ENCODE results near the gene KCNT2.

KCNT2 gene

DNA sequence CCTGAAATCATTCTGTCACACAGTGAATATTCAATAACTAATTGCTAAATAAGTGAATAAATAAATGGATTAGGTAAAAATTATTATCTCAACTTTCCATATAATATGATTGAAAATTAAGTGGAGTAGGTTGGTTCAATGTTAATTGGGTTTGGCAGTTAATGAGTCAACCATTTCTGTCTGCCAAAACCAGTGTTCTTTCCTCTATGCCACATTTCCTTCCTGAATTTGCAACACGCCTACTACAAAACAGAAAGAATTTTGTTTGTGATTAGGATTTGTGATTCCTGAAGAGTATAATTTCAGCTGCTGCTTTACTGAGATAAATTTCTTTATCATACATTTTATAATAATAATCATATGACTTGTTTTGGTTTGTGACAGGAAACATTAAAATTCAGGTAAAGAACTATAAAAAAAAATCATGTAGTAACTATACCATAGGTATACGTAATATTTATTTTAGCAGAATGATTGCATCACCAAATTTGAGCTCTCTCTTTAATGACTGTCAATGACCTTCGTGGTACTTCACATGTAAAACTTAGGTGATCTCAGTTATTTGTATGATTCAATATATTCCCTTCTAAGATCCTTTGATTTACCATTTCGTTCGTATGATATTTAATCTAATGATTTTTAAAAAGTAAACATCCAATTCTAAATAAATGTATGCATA, 241.3 kb downstream of the KCNT2 start:
- DNase-seq (ENCODE audit: extremely low spot score, insufficient read length, low read depth) (no peak), FAIRE-seq (no peak)

DNA sequence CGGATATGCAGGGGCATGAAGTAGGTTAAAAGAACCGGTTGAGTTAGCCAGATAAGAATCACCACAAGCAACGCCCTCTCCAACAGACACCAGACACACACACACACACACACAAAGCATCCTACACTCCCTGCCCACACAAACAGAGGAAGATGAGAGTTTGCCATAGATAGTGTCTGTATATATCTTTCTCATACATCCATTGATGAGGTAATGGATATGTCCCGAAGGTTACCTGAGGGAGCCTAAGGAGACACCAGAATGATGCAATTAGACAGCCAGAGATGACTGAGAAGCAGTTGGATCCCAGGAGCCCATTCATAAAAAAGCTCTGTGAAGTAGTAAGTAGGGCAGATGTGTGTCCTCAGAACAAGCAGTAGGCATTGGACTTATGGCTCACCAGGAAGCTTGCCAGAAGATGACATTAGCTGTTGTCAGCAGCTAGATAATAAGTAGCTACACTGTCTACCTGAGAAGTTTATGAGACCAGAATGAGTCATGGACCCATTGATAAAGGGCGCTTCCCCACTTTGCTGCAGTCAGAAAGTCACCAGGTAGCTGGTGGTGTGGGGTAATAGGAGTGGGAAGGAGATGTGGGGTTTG, 247.0 kb downstream of the KCNT2 start:
- DNase-seq (ENCODE audit: extremely low spot score, insufficient read length, low read depth) (no peak), FAIRE-seq (no peak)

- FAIRE-seq (no peak), DNase-seq (ENCODE audit: extremely low spot score, insufficient read length, low read depth) (no peak)
Observed at GRCh38 chr1:196357913-196358312, 250.3 kb downstream of the KCNT2 start.

GRCh38 chr1:196355206-196355786, 252.9 kb downstream of the KCNT2 start:
- FAIRE-seq (peak; percentile 18), DNase-seq (ENCODE audit: extremely low spot score, insufficient read length, low read depth) (no peak)

- no peak for FAIRE-seq
Observed at GRCh38 chr1:196344453-196344852, 263.8 kb downstream of the KCNT2 start.

GRCh38 chr1:196324345-196324744, 283.9 kb downstream of the KCNT2 start:
- DNase-seq (ENCODE audit: extremely low spot score, insufficient read length, low read depth) (no peak), FAIRE-seq (no peak)

More at GRCh38 chr1:196344453-196344852, 263.8 kb downstream of the KCNT2 start:
- no peak for DNase-seq (ENCODE audit: extremely low spot score, insufficient read length, low read depth)

DNA sequence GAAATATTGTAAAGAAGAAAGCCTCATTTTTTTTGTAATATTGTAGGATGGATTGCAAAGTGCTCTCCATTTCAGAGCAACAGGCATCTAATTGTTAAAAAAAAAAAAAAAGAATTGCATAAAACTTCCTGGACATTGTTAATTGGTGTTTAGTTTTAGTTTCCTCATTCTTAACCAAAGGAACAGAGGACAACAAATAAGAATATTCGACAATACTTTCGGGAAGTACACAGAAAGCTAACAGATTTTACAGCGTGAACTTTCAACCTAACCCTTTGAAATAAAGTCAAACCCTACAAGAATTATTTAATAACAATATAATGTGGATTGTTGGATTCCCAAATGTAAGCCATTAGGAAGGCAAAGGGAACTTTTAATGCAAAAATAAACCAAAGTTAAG, 284.4 kb downstream of the KCNT2 start:
- FAIRE-seq = no peak
- DNase-seq (ENCODE audit: extremely low spot score, insufficient read length, low read depth) = no peak

DNA sequence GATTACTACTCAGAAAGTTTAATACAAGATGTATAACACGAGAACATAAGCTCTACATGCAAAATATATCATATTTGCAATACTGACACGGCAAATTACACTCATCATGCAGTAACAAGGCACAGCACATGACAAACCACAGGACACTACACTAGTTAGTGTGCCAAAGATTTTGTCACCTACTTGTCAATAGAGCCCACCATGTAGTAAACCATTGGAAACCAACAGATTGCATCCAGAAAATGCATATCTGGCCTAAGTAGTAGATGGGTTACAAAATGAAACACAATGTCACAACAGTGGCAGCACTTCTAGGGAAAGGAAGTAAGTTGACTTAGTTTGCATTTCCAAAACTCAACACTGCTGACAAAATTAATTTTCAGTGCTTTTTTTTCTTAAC, 288.9 kb downstream of the KCNT2 start:
- no peak for DNase-seq (ENCODE audit: extremely low spot score, insufficient read length, low read depth)
- no peak for FAIRE-seq

- FAIRE-seq (no peak), DNase-seq (ENCODE audit: extremely low spot score, insufficient read length, low read depth) (no peak)
Observed at GRCh38 chr1:196317535-196318522, 290.4 kb downstream of the KCNT2 start.

- no peak for FAIRE-seq
- DNase-seq (ENCODE audit: extremely low spot score, insufficient read length, low read depth) = no peak
Observed at GRCh38 chr1:196312739-196313138, 295.5 kb downstream of the KCNT2 start.

DNA sequence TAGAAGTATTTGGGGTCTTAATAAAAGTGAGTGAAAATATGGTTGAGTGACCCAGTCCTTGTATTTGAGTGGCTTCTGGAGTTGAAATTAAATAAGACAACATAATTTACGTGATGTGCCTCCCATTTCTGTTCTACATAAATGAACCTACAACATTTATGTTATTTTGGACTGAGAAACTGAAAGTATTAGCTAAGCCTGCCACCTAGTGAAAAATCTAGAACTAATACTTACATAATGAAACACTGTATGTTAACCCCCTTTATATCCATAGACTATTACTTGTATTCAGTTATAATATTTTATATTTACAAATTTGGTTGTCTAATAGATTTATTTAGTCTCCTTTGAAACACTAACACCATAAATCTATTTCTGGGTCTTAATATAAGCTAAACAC, 298.9 kb downstream of the KCNT2 start:
- no peak for FAIRE-seq
- no peak for DNase-seq (ENCODE audit: extremely low spot score, insufficient read length, low read depth)

DNA sequence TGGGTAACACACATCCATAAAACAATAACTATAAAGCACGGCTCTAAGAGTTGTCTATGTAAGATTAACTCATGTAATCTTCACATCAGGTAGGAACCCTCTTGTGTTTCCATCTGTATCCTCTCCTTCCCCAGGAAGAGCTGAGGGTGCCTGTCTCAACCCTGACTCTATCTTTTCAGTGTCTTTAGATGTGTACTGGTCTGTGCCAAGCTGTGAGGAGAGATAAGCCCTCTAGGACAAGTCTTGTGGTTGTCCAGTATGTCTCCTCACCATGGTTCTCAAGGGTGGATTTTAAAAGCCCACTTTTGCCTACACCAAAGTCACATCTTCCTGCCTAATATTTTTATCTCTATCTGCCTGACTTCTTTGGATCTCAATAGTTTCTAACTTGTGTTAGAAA, 300.1 kb downstream of the KCNT2 start:
- DNase-seq (ENCODE audit: extremely low spot score, insufficient read length, low read depth) (no peak), FAIRE-seq (no peak)

GRCh38 chr1:196306421-196306820, 301.8 kb downstream of the KCNT2 start:
- FAIRE-seq (no peak), DNase-seq (ENCODE audit: extremely low spot score, insufficient read length, low read depth) (no peak)

DNA sequence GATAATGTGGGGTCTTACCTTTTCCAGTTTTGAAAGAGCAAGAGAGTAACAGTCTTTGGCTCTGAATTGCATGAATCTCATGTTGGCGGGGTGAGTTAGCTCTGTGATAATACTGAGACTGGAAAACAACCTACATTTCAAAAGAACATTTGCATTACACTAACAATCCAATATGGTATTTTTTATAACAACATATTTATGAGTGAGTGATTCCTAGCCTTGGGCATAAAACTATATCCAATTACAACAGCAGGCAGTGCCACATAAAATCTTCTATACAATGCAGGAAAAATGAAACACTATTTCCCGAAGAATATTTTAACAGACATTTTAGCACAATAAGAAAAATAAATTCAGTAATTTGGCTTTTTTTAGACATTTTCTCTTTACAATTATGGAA, 303.0 kb downstream of the KCNT2 start:
- no peak for FAIRE-seq
- DNase-seq (ENCODE audit: extremely low spot score, insufficient read length, low read depth) = no peak

DNA sequence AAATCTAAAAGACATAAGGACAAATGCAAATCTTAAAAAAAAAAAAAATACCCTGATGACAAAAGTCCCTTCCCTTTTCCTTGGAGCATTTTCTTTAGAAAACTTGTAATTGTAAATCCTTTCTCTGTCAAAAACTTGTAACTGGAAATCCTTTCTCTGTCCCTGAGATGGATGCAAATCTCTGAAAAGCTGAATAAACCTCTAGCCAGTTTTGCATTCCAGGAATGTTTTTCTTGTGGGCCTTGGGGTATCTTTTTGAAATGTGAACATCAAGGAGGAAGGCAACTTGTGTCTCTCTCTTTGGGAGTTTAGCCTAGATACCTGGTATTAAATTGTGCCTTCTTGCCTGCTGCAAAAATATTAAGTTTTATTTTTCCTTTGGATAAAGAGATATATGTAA, 305.3 kb downstream of the KCNT2 start:
- FAIRE-seq (no peak), DNase-seq (ENCODE audit: extremely low spot score, insufficient read length, low read depth) (no peak)

DNA sequence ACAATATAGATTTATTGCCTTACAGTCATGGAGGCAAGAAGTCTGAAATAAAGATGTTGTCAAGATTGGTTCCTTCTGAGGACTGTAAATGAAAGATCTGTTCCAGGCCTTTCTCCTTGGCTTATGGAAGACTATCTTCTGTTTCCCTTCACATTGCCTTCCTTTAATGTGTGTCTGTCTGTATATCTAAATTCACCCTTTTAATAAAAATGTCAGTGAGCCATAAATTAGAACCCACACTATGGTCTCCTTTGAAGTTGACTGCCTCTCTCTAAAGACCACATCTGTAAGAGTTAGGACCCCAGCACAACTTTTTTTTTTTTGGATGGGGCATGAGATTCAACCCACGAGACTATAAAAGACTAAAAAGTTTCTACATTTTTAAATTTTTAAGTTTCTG, 305.8 kb downstream of the KCNT2 start:
- no peak for DNase-seq (ENCODE audit: extremely low spot score, insufficient read length, low read depth)
- FAIRE-seq = no peak

- no peak for DNase-seq (ENCODE audit: extremely low spot score, insufficient read length, low read depth)
- FAIRE-seq = no peak
Observed at GRCh38 chr1:196295766-196296165, 312.5 kb downstream of the KCNT2 start.

DNA sequence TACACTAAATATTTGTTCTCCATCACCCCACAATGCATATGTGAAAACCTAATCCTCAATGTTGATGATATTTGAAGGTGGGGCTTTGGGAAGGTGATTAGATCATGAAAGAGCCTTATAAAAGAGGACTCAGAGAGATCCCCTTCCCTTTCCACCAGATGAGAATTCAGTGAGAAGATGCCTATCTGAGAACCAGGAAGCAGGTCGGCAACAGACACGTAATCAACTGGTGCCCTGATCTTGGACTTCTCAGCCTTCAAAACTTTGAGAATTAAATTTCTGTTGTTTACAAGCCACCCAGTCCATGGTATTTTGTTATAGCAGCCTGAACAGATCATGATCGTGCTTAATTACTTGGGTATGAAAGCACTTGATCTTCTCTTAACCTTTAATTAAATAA, 329.4 kb downstream of the KCNT2 start:
- FAIRE-seq (no peak), DNase-seq (ENCODE audit: extremely low spot score, insufficient read length, low read depth) (no peak)

- no peak for FAIRE-seq
- no peak for DNase-seq (ENCODE audit: extremely low spot score, insufficient read length, low read depth)
Observed at GRCh38 chr1:196277860-196278259, 330.4 kb downstream of the KCNT2 start.

DNA sequence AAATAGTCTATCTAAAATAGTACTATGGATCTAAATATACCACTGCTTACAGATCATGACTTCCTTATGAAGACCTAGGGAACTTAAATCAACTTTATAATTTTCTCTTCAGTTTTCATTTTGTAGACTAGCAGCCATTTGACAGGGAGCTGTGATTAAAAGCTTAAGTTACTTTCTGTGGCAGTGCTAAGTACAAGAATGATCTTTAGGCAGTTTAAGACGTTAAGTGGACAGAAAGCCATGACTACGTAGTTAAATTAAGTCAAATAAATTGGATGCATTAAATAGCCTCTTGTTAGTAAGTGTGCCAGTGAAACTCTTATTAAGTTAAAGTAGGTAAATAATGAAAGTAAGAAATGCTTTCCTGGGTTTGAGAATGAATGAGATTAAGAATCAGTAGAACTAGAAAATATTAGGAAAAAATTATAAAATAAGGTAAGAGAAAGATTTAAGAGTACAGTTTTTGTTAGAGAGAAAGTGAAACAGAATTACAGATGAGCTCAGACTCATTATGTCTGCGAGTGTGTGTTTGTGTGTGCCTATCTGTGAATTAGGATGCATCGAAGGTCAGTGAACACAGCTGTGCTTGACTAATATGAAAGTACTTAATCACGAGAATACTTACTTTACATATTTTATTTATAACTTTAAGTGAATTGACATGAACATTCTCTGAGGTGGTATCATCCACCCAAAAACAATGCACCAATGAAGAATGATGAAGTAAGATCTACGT, 336.9 kb downstream of the KCNT2 start:
- no peak for FAIRE-seq
- no peak for DNase-seq (ENCODE audit: extremely low spot score, insufficient read length, low read depth)
